C4-2B (cell line): ENCODE results near the gene SERPINA6.

Source experiments
- CTCF ChIP-seq: fragments of 450-650 bp; conservative IDR thresholded peaks from 2 replicates; pipeline ENCODE4 v1.5.1; 2017; ENCODE audit warnings: mild to moderate bottlenecking
- ZFX ChIP-seq: fragments of 450-650 bp; IDR thresholded peaks from 2 replicates; pipeline ENCODE4 v1.6.1; 2017

GRCh38 chr14:94306047-94306978 is 16.8 kb downstream of the SERPINA6 start:
- TF ChIP-seq CTCF: no peak
- no peak for TF ChIP-seq ZFX
